Ishikawa (cell line): ENCODE results near the gene SEPHS1.

Source experiments
- FOXM1 ChIP-seq: IDR thresholded peaks from 2 replicates; pipeline ENCODE4 v1.6.1; 2012; ENCODE audit warnings: low read depth, borderline replicate concordance
- TF ChIP-seq, protein P1 (sequence below): IDR thresholded peaks from 2 replicates; pipeline ENCODE4 v1.6.1; 2012

DNA sequence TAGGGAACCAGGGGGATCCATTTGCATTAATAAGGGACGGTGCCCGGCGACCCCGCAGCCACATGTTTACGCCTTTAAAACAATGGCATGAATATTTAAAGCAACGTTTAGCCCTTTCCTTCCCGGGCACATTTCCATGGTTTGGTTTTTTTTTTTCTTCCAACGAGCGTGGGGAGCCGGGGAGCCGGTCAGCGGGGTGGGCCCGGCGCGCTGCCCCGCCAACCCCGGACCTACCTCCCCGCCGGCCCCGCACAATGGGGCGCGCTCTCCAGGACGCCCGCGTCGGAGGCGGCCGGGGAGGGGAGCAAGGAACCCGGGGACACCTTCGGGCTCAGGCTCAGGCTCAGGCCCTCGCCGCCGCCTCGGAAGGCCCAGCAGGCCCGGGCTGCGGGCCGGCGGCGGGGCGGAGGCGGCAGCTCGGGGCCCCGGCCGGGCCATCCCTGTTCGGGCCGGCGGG, 1.0 kb downstream of the SEPHS1 start:
- TF ChIP-seq, protein P1, sequence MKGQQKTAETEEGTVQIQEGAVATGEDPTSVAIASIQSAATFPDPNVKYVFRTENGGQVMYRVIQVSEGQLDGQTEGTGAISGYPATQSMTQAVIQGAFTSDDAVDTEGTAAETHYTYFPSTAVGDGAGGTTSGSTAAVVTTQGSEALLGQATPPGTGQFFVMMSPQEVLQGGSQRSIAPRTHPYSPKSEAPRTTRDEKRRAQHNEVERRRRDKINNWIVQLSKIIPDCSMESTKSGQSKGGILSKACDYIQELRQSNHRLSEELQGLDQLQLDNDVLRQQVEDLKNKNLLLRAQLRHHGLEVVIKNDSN: no peak
- no peak for TF ChIP-seq FOXM1
